ENCODE data around the gene DPP10.

- no peak for TF ChIP-seq CTCF (IDR thresholded peaks at IDR 0.05)
- no peak for TF ChIP-seq POLR2A (IDR thresholded peaks at IDR 0.05)
Measured at GRCh38 chr2:115105966-115106365, 663.5 kb downstream of the DPP10 start.
